ENCODE data around the gene HLF.

Gene HLF

GRCh38 chr17:55348749-55349354 is 84.1 kb downstream of the HLF start:
- FAIRE-seq, result no peak

GRCh38 chr17:55350825-55351205 is 86.1 kb downstream of the HLF start:
- FAIRE-seq, result no peak
- DNase-seq (ENCODE audit: insufficient read length, low spot score), result no peak
- no peak for TF ChIP-seq CTCF (IDR thresholded peaks at IDR 0.05; ENCODE audit: insufficient read depth, missing control alignments)

More at GRCh38 chr17:55348749-55349354, 84.1 kb downstream of the HLF start:
- peak; percentile 96 for TF ChIP-seq CTCF (IDR thresholded peaks at IDR 0.05; ENCODE audit: insufficient read depth, missing control alignments)
- DNase-seq (ENCODE audit: insufficient read length, low spot score), result no peak

- no peak for FAIRE-seq
- DNase-seq (ENCODE audit: insufficient read length, low spot score), result no peak
- no peak for TF ChIP-seq CTCF (IDR thresholded peaks at IDR 0.05; ENCODE audit: insufficient read depth, missing control alignments)
These were observed 86.5 kb downstream of the HLF start for GRCh38 chr17:55351226-55351625.

GRCh38 chr17:55354010-55354409 is 89.2 kb downstream of the HLF start:
- TF ChIP-seq CTCF (IDR thresholded peaks at IDR 0.05; ENCODE audit: insufficient read depth, missing control alignments), result no peak
- DNase-seq (ENCODE audit: insufficient read length, low spot score) (no peak), FAIRE-seq (no peak)

GRCh38 chr17:55354941-55355340 is 90.2 kb downstream of the HLF start:
- FAIRE-seq (peak; percentile 79), DNase-seq (ENCODE audit: insufficient read length, low spot score) (peak; percentile 20)
- TF ChIP-seq CTCF (IDR thresholded peaks at IDR 0.05; ENCODE audit: insufficient read depth, missing control alignments), result no peak

- peak; percentile 91 for FAIRE-seq
- peak; percentile 24 for DNase-seq (ENCODE audit: insufficient read length, low spot score)
These were observed 91.9 kb downstream of the HLF start for GRCh38 chr17:55356434-55357328.

More at GRCh38 chr17:55356434-55357328, 91.9 kb downstream of the HLF start:
- peak; percentile 77 for TF ChIP-seq CTCF (IDR thresholded peaks at IDR 0.05; ENCODE audit: insufficient read depth, missing control alignments)
